HEK293 (cell line): ENCODE measurements around the gene PIK3R3.

ENCODE experiments used
- BCL6B ChIP-seq: fragments of 450-650 bp; formaldehyde crosslinking; IDR thresholded peaks from 2 replicates; pipeline ENCODE4 v1.5.1; 2017; ENCODE audit warnings: missing biosample characterization, missing genetic modification characterization
- GLIS1 ChIP-seq: fragments of 450-650 bp; formaldehyde crosslinking; IDR thresholded peaks from 2 replicates; pipeline ENCODE4 v1.5.1; 2016; ENCODE audit warnings: missing biosample characterization, missing genetic modification characterization
- HOXD13 ChIP-seq: sonication (generic); formaldehyde crosslinking; IDR thresholded peaks from 2 replicates; pipeline ENCODE4 v1.8.0; 2022; ENCODE audit warnings: missing genetic modification reagents, borderline replicate concordance
- OVOL3 ChIP-seq: fragments of 450-650 bp; formaldehyde crosslinking; IDR thresholded peaks from 2 replicates; pipeline ENCODE4 v1.5.1; 2016; ENCODE audit warnings: missing biosample characterization, missing genetic modification characterization
- PRDM1 ChIP-seq: fragments of 450-650 bp; formaldehyde crosslinking; IDR thresholded peaks from 2 replicates; pipeline ENCODE4; 2016; ENCODE audit warnings: missing biosample characterization, missing genetic modification characterization
- PRDM10 ChIP-seq: fragments of 450-650 bp; formaldehyde crosslinking; IDR thresholded peaks from 2 replicates; pipeline ENCODE4 v1.5.1; 2016; ENCODE audit warnings: missing biosample characterization, missing genetic modification characterization
- SETDB1 ChIP-seq: IDR thresholded peaks from one replicate; pipeline ENCODE4 v1.6.1; 2017; ENCODE audit warnings: mild to moderate bottlenecking, low read length, moderate library complexity, mixed read lengths; ENCODE audit not compliant: insufficient read length
- ZBTB11 ChIP-seq: fragments of 450-650 bp; formaldehyde crosslinking; conservative IDR thresholded peaks from 2 replicates; pipeline ENCODE4 v1.5.1; 2016; ENCODE audit warnings: low read depth, missing biosample characterization, missing genetic modification characterization
- ZFP3 ChIP-seq: fragments of 450-650 bp; formaldehyde crosslinking; IDR thresholded peaks from 2 replicates; pipeline ENCODE4 v1.5.1; 2016; ENCODE audit warnings: low read depth, missing biosample characterization, missing genetic modification characterization
- ZIC2 ChIP-seq: fragments of 450-650 bp; formaldehyde crosslinking; IDR thresholded peaks from 2 replicates; pipeline ENCODE4 v1.5.1; 2016; ENCODE audit warnings: missing biosample characterization, missing genetic modification characterization
- ZNF140 ChIP-seq: fragments of 450-650 bp; formaldehyde crosslinking; IDR thresholded peaks from 2 replicates; pipeline ENCODE4 v1.5.1; 2016; ENCODE audit warnings: missing biosample characterization, missing genetic modification characterization
- ZNF157 ChIP-seq: fragments of 450-650 bp; formaldehyde crosslinking; IDR thresholded peaks from 2 replicates; pipeline ENCODE4 v1.5.1; 2016; ENCODE audit warnings: missing biosample characterization, missing genetic modification characterization
- ZNF174 ChIP-seq: fragments of 450-650 bp; formaldehyde crosslinking; IDR thresholded peaks from 2 replicates; pipeline ENCODE4 v1.5.0; 2017; ENCODE audit warnings: missing biosample characterization, mild to moderate bottlenecking, missing genetic modification characterization
- ZNF19 ChIP-seq: fragments of 450-650 bp; formaldehyde crosslinking; IDR thresholded peaks from 2 replicates; pipeline ENCODE4; 2016; ENCODE audit warnings: missing biosample characterization, missing genetic modification characterization, low read depth
- ZNF26 ChIP-seq: fragments of 450-650 bp; formaldehyde crosslinking; IDR thresholded peaks from 2 replicates; pipeline ENCODE4 v1.5.1; 2016; ENCODE audit warnings: missing biosample characterization, missing genetic modification characterization
- ZNF280C ChIP-seq: fragments of 450-650 bp; formaldehyde crosslinking; IDR thresholded peaks from 2 replicates; pipeline ENCODE4 v1.5.1; 2016; ENCODE audit warnings: missing biosample characterization, missing genetic modification characterization
- ZNF292 ChIP-seq: fragments of 450-650 bp; formaldehyde crosslinking; IDR thresholded peaks from 2 replicates; pipeline ENCODE4 v1.5.1; 2016; ENCODE audit warnings: low read depth, missing biosample characterization, missing genetic modification characterization, borderline replicate concordance
- ZNF354C ChIP-seq: fragments of 450-650 bp; formaldehyde crosslinking; IDR thresholded peaks from 2 replicates; pipeline ENCODE4 v1.5.1; 2016; ENCODE audit warnings: missing biosample characterization, missing genetic modification characterization, low read depth, borderline replicate concordance
- ZNF37A ChIP-seq: fragments of 450-650 bp; IDR thresholded peaks from 2 replicates; pipeline ENCODE4 v1.5.1; 2018; ENCODE audit warnings: missing biosample characterization, missing genetic modification characterization
- ZNF394 ChIP-seq: fragments of 450-650 bp; formaldehyde crosslinking; IDR thresholded peaks from 2 replicates; pipeline ENCODE4 v1.5.1; 2016; ENCODE audit warnings: missing biosample characterization, missing genetic modification characterization, mild to moderate bottlenecking, moderate library complexity, borderline replicate concordance
- ZNF501 ChIP-seq: fragments of 450-650 bp; formaldehyde crosslinking; IDR thresholded peaks from 2 replicates; pipeline ENCODE4 v1.5.1; 2016; ENCODE audit warnings: missing biosample characterization, missing genetic modification characterization
- ZNF514 ChIP-seq: fragments of 450-650 bp; formaldehyde crosslinking; IDR thresholded peaks from 2 replicates; pipeline ENCODE4 v1.5.1; 2016; ENCODE audit warnings: missing biosample characterization, missing genetic modification characterization
- ZNF629 ChIP-seq: fragments of 450-650 bp; formaldehyde crosslinking; IDR thresholded peaks from 2 replicates; pipeline ENCODE4 v1.5.1; 2017; ENCODE audit warnings: missing biosample characterization, missing genetic modification characterization
- ZNF654 ChIP-seq: fragments of 450-650 bp; formaldehyde crosslinking; IDR thresholded peaks from 2 replicates; pipeline ENCODE4 v1.5.1; 2016; ENCODE audit warnings: low read depth, missing biosample characterization, missing genetic modification characterization
- ZNF670 ChIP-seq: fragments of 450-650 bp; formaldehyde crosslinking; IDR thresholded peaks from 2 replicates; pipeline ENCODE4 v1.5.1; 2016; ENCODE audit warnings: missing biosample characterization, missing genetic modification characterization, low read depth
- ZNF707 ChIP-seq: fragments of 450-650 bp; formaldehyde crosslinking; IDR thresholded peaks from 2 replicates; pipeline ENCODE4 v1.5.1; 2016; ENCODE audit warnings: missing biosample characterization, missing genetic modification characterization

Gene PIK3R3

GRCh38 chr1:46131712-46132528, 509 bp downstream of the PIK3R3 start (continued):
- no peak for TF ChIP-seq ZNF354C
- no peak for TF ChIP-seq ZNF37A (tag by site-specific recombination)
- TF ChIP-seq ZNF174 = no peak
- TF ChIP-seq ZNF280C (tag by site-specific recombination) = no peak
- no peak for TF ChIP-seq ZBTB11 (tag by site-specific recombination)
- peak; percentile 35 for TF ChIP-seq PRDM1 (tag by site-specific recombination)
- TF ChIP-seq PRDM10 (tag by site-specific recombination) = peak; percentile 13; the same call in 1 of the 2 replicates
- TF ChIP-seq OVOL3 (tag by site-specific recombination) = no peak
- TF ChIP-seq ZNF157 = no peak
- no peak for TF ChIP-seq ZIC2 (tag by site-specific recombination)
- TF ChIP-seq ZNF629 (tag by site-specific recombination) = peak; percentile 82
- TF ChIP-seq BCL6B (tag by site-specific recombination) = no peak
- no peak for TF ChIP-seq ZNF292 (tag by site-specific recombination)
- TF ChIP-seq ZNF670 = no peak
- no peak for TF ChIP-seq ZNF19 (tag by site-specific recombination)
- TF ChIP-seq ZNF654 (tag by site-specific recombination) = no peak
- TF ChIP-seq SETDB1 = no peak
- TF ChIP-seq ZNF501 (tag by site-specific recombination) = no peak
- TF ChIP-seq ZNF707 = no peak
- no peak for TF ChIP-seq ZNF140 (tag by site-specific recombination)
- no peak for TF ChIP-seq GLIS1
- TF ChIP-seq ZNF514 (tag by site-specific recombination) = no peak
- TF ChIP-seq ZFP3 (tag by site-specific recombination) = no peak
- no peak for TF ChIP-seq ZNF394 (tag by site-specific recombination)
- 0 out of 2 replicates have a peak, but pooled peaks have one; percentile 15 for TF ChIP-seq HOXD13 (CRISPR knock-in tag)
- no peak for TF ChIP-seq ZNF26 (tag by site-specific recombination)
- TF ChIP-seq, all 188 proteins: peak for 10
